Loucy (cell line): ENCODE data around the gene TMPRSS5.

Experiments
- H2AFZ ChIP-seq: fragments of 200-600 bp; sonication (generic); 2 replicates; pipeline ENCODE4 v1.6.0; 2016; ENCODE audit warnings: antibody characterized with exemption, mild to moderate bottlenecking, low read length, moderate library complexity
- H3F3A ChIP-seq: fragments of 200-600 bp; 2 replicates; pipeline ENCODE4 v1.6.0; 2016; ENCODE audit warnings: antibody characterized with exemption, low read depth, mild to moderate bottlenecking
- H3K27me3 ChIP-seq: fragments of 200-600 bp; sonication (generic); 2 replicates; pipeline ENCODE4 v1.6.1; 2014; ENCODE audit warnings: low read length, mild to moderate bottlenecking; ENCODE audit not compliant: insufficient read depth, poor library complexity, severe bottlenecking
- H3K36me3 ChIP-seq: fragments of 200-600 bp; sonication (generic); 2 replicates; pipeline ENCODE4 v1.6.1; 2016; ENCODE audit warnings: low read length; ENCODE audit not compliant: insufficient read depth
- H3K4me1 ChIP-seq: fragments of 200-600 bp; sonication (generic); 2 replicates; pipeline ENCODE4 v1.5.1; 2014; ENCODE audit warnings: low read length, mild to moderate bottlenecking; ENCODE audit not compliant: insufficient read depth, poor library complexity, severe bottlenecking
- H3K4me2 ChIP-seq: fragments of 200-600 bp; sonication (generic); 2 replicates; pipeline ENCODE4 v1.6.0; 2014; ENCODE audit warnings: antibody characterized with exemption, low read length, low read depth, mild to moderate bottlenecking; ENCODE audit not compliant: poor library complexity, severe bottlenecking
- H3K4me3 ChIP-seq: fragments of 200-600 bp; sonication (generic); 2 replicates; pipeline ENCODE4 v1.5.1; 2014; ENCODE audit warnings: low read length, mild to moderate bottlenecking, mixed read lengths; ENCODE audit not compliant: poor library complexity, severe bottlenecking
- H3K79me2 ChIP-seq: fragments of 200-600 bp; sonication (generic); 2 replicates; pipeline ENCODE4 v1.6.1; 2014; ENCODE audit warnings: low read length; ENCODE audit not compliant: insufficient read depth
- H3K9ac ChIP-seq: fragments of 200-600 bp; sonication (generic); 2 replicates; pipeline ENCODE4 v1.6.0; 2014; ENCODE audit warnings: mild to moderate bottlenecking, low read depth, low read length, moderate library complexity; ENCODE audit not compliant: poor library complexity, severe bottlenecking
- H3K9me2 ChIP-seq: fragments of 200-600 bp; sonication (generic); replicated peaks from 2 replicates; pipeline ENCODE4 v1.6.1; 2016; ENCODE audit warnings: low read depth, low read length, mixed read lengths
- H3K9me3 ChIP-seq: fragments of 200-600 bp; sonication (generic); 2 replicates; pipeline ENCODE4 v1.6.1; 2014; ENCODE audit warnings: mild to moderate bottlenecking, antibody characterized with exemption, low read length, low read depth; ENCODE audit not compliant: insufficient read depth
- H4K20me1 ChIP-seq: fragments of 200-600 bp; sonication (generic); 2 replicates; pipeline ENCODE4 v1.6.0; 2014; ENCODE audit warnings: antibody characterized with exemption, low read length, mild to moderate bottlenecking; ENCODE audit not compliant: insufficient read depth, poor library complexity, severe bottlenecking
- EZH2phosphoT487 ChIP-seq: fragments of 200-600 bp; IDR thresholded peaks from 2 replicates; pipeline ENCODE4 v1.6.1; 2018; ENCODE audit warnings: antibody characterized with exemption, mild to moderate bottlenecking, moderate library complexity, borderline replicate concordance
- TF ChIP-seq, protein P1 (sequence below): fragments of 200-600 bp; sonication (generic); conservative IDR thresholded peaks from 2 replicates; pipeline ENCODE4 v1.5.1; 2014; ENCODE audit warnings: mild to moderate bottlenecking, antibody characterized with exemption, low read length

The TMPRSS5 gene

DNA sequence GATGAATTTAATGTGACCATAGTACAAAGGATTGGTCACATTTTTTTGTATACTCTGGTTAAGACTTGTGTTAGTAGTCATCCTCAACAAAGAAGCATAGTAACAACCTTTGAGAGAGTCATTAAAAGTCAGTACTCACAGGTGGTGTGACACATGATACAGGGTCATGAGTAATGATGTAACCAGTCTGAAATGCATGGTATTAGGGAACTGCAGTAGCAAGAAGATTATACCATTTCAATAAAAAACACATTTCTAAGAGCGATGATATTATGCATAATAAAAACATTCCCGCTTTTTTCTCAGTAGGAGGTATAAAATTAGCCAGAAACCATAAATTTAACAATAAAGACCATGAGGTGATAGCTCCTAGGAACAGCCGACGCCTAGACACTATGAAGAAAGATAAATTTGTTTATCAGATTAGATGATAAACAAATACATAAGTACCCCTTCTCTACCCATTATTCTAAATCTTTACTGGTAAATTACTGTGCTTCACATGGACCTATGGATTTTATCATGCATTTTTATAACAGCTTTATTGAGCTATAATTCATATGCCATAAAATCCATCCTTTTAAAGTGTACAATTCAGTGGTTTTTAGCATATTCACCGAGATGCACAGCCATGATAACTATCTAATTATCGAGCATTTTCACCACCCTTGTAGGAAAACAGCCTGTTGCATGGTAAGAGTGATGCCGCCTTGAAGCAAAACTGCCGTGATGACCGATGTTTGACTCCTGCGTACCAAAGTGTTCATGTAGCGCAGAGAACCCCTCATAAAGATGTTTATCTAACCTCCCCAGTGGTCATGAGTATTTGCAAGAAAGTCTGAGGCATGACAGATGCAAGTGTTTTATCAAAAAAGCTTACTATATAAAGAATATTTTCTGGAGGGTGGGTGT lies 41.8 kb downstream of the TMPRSS5 start:
- no peaks in the 10 kb centered on the region for H3K79me2 ChIP-seq
- no peak overlapping the region for H3K4me3 ChIP-seq
- H3K4me2 ChIP-seq: no peak overlapping the region
- no peaks in the 10 kb centered on the region for H4K20me1 ChIP-seq
- H3K9ac ChIP-seq: no peak overlapping the region
- H3K27me3 ChIP-seq: no peaks in the 10 kb centered on the region
- no peaks in the 10 kb centered on the region for H3K9me3 ChIP-seq
- H3F3A ChIP-seq: no peaks in the 10 kb centered on the region
- no peak overlapping the region for H2AFZ ChIP-seq
- no peaks in the 10 kb centered on the region for H3K36me3 ChIP-seq
- no peaks in the 10 kb centered on the region for H3K4me1 ChIP-seq
- no peaks in the 10 kb centered on the region for H3K9me2 ChIP-seq
- TF ChIP-seq, protein P1, sequence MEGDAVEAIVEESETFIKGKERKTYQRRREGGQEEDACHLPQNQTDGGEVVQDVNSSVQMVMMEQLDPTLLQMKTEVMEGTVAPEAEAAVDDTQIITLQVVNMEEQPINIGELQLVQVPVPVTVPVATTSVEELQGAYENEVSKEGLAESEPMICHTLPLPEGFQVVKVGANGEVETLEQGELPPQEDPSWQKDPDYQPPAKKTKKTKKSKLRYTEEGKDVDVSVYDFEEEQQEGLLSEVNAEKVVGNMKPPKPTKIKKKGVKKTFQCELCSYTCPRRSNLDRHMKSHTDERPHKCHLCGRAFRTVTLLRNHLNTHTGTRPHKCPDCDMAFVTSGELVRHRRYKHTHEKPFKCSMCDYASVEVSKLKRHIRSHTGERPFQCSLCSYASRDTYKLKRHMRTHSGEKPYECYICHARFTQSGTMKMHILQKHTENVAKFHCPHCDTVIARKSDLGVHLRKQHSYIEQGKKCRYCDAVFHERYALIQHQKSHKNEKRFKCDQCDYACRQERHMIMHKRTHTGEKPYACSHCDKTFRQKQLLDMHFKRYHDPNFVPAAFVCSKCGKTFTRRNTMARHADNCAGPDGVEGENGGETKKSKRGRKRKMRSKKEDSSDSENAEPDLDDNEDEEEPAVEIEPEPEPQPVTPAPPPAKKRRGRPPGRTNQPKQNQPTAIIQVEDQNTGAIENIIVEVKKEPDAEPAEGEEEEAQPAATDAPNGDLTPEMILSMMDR: no peak
- TF ChIP-seq EZH2phosphoT487: no peak

DNA sequence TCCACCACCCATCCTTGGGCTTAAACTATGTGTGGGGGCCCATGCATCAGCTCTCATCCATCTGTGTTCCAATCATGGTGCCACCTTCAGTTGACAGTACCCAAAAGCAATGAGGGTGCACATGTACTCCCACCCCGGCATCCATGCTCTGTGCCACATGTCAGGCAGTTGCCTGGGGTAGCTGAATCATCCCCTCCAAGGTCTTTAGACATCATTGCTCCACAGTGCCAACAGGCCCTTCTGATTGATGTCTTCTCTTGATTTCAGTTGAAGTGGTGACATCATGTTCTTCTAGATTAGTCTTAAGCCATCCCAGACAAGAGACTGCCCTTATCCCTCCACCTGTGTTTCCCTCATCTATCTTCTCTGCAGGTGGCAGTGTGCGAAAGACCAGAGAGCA lies 42.5 kb downstream of the TMPRSS5 start:
- H4K20me1 ChIP-seq: no peaks in the 10 kb centered on the region
- no peaks in the 10 kb centered on the region for H3K9me3 ChIP-seq
- TF ChIP-seq, protein P1: no peak
- no peak for TF ChIP-seq EZH2phosphoT487
- no peak overlapping the region for H3K4me3 ChIP-seq
- H3K4me2 ChIP-seq: no peak overlapping the region
- no peak overlapping the region for H3K9ac ChIP-seq
- H2AFZ ChIP-seq: no peak overlapping the region
- no peaks in the 10 kb centered on the region for H3K9me2 ChIP-seq
- H3K36me3 ChIP-seq: no peaks in the 10 kb centered on the region
- no peaks in the 10 kb centered on the region for H3F3A ChIP-seq
- H3K4me1 ChIP-seq: no peaks in the 10 kb centered on the region
- no peaks in the 10 kb centered on the region for H3K27me3 ChIP-seq
- no peaks in the 10 kb centered on the region for H3K79me2 ChIP-seq

DNA sequence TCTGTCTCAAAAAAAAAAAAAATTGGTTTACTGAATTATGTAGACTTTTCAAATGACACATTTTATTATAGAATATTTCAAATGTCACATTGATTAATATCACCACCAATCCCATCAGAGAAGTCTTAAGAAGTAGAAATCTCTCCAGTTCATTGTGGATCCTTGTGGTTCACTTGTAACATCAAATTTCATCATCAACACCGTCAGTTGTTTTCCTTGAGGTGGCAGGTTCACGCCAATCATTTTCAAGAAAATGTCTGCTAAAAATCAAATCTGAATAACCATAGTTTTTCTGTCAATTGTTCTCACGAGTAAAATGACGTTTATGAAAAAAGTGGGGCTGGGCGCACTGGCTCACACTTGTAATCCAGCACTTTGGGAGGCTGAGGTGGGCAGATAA lies 50.3 kb downstream of the TMPRSS5 start:
- H3K9ac ChIP-seq: no peak overlapping the region
- no peaks in the 10 kb centered on the region for H3F3A ChIP-seq
- no peaks in the 10 kb centered on the region for H3K27me3 ChIP-seq
- no peaks in the 10 kb centered on the region for H3K9me3 ChIP-seq
- H3K4me1 ChIP-seq: no peaks in the 10 kb centered on the region
- no peaks in the 10 kb centered on the region for H3K9me2 ChIP-seq
- TF ChIP-seq, protein P1: no peak
- no peak for TF ChIP-seq EZH2phosphoT487
- H3K79me2 ChIP-seq: no peaks in the 10 kb centered on the region
- H3K4me2 ChIP-seq: no peak overlapping the region
- H3K4me3 ChIP-seq: no peak overlapping the region
- H4K20me1 ChIP-seq: no peaks in the 10 kb centered on the region
- H3K36me3 ChIP-seq: no peaks in the 10 kb centered on the region
- no peak overlapping the region for H2AFZ ChIP-seq
